Activated CD8-positive, alpha-beta T cell treated with anti-CD3 and anti-CD28 coated beads for 36 hours (primary cell): ENCODE results near the gene PACRG. TPM values are rescaled to one million over a fixed set of nuclear protein-coding genes. Genes with fewer than 3 reads are reported as not detected.

Source experiments
- ATAC-seq: fragments of 200-7000 bp; cut with Tn5 transposase; one replicate; pipeline ENCODE4 v1.10.0; 2021; ENCODE audit warnings: mild to moderate bottlenecking, moderate library complexity
- CTCF ChIA-PET: fragments of 350-600 bp; sonication (Branson Sonifier 250); formaldehyde crosslinking; loops from one replicate; lab custom pipeline; 2021; ENCODE audit warnings: antibody characterized with exemption; lab: Charles Lee
- POLR2A ChIA-PET: fragments of 350-600 bp; sonication (Branson Sonifier 250); formaldehyde crosslinking; loops from one replicate; lab custom pipeline; 2021; ENCODE audit warnings: antibody characterized with exemption; lab: Charles Lee
- DNase-seq: peaks from one replicate; pipeline ENCODE4 v3.0.0-alpha.2; 2020
- H3K27ac Mint-ChIP-seq: one replicate; pipeline ENCODE4 v1.8.0; 2021; ENCODE audit warnings: mild to moderate bottlenecking, mixed read lengths
- H3K27me3 Mint-ChIP-seq: one replicate; pipeline ENCODE4 v1.8.0; 2021; ENCODE audit warnings: mixed read lengths
- H3K36me3 Mint-ChIP-seq: one replicate; pipeline ENCODE4 v1.8.0; 2021; ENCODE audit warnings: low read depth, mixed read lengths
- H3K4me1 Mint-ChIP-seq: one replicate; pipeline ENCODE4 v1.8.0; 2021; ENCODE audit warnings: low read depth, mixed read lengths
- H3K4me3 Mint-ChIP-seq: one replicate; pipeline ENCODE4 v1.8.0; 2021; ENCODE audit warnings: mild to moderate bottlenecking, moderate library complexity, mixed read lengths
- H3K9me3 Mint-ChIP-seq: one replicate; pipeline ENCODE4 v1.8.0; 2021; ENCODE audit warnings: mixed read lengths
- CTCF ChIP-seq: fragments of 200-600 bp; IDR thresholded peaks from one replicate; pipeline ENCODE4 v1.8.0; 2022; ENCODE audit warnings: antibody characterized with exemption, mild to moderate bottlenecking
- intact Hi-C: fragments of 100-400 bp; cut with micrococcal nuclease; formaldehyde crosslinking; loops from one replicate; pipeline ENCODE4 v1.10.0; 2022
- total RNA-seq, 2 experiments: library from RNA; stranded (reverse); gene quantifications; one replicate each; pipeline ENCODE4 v1.2.3, GENCODE V29; 2021

Gene PACRG
- total RNA-seq, 2 experiments from 2014 or later: not detected

GRCh38 chr6:162934844-162935243, 207.1 kb downstream of the PACRG start:
- TF ChIP-seq CTCF: no peak
- ATAC-seq: no peak

GRCh38 chr6:162940426-162940825, 212.7 kb downstream of the PACRG start:
- Mint-ChIP-seq H3K36me3 (no peaks in the 10 kb centered on the region), H3K9me3 (peaks cover 21% of the 10 kb centered on the region), H3K27ac (no peak overlapping the region), H3K4me3 (no peak overlapping the region), H3K4me1 (no peaks in the 10 kb centered on the region), H3K27me3 (peaks cover 1% of the 10 kb centered on the region)
- intact Hi-C loops: no loop called here
- CTCF ChIA-PET: no interaction called here
- TF ChIP-seq CTCF: no peak
- DNase-seq (no peak), ATAC-seq (no peak)
- POLR2A ChIA-PET: no interaction called here

More at GRCh38 chr6:162934844-162935243, 207.1 kb downstream of the PACRG start:
- CTCF ChIA-PET: no interaction called here
- Mint-ChIP-seq H3K36me3 (no peaks in the 10 kb centered on the region), H3K27ac (no peak overlapping the region), H3K4me3 (no peak overlapping the region), H3K27me3 (no peaks in the 10 kb centered on the region), H3K9me3 (peaks cover 17% of the 10 kb centered on the region), H3K4me1 (no peaks in the 10 kb centered on the region)
- DNase-seq: no peak
- intact Hi-C loops: no loop called here
- POLR2A ChIA-PET: no interaction called here

GRCh38 chr6:162941128-162941527, 213.4 kb downstream of the PACRG start:
- ChIA-PET POLR2A (no interaction called here), CTCF (no interaction called here)
- peaks cover 1% of the 10 kb centered on the region for H3K27me3 Mint-ChIP-seq
- H3K4me3 Mint-ChIP-seq: no peak overlapping the region
- ATAC-seq (no peak), DNase-seq (no peak)
- no peaks in the 10 kb centered on the region for H3K4me1 Mint-ChIP-seq
- TF ChIP-seq CTCF: no peak
- H3K36me3 Mint-ChIP-seq: no peaks in the 10 kb centered on the region
- intact Hi-C loops: no loop called here
- peaks cover 24% of the 10 kb centered on the region for H3K9me3 Mint-ChIP-seq
- H3K27ac Mint-ChIP-seq: no peak overlapping the region

- TF ChIP-seq CTCF: no peak
- ATAC-seq: no peak
- ChIA-PET CTCF (no interaction called here), POLR2A (no interaction called here)
- Mint-ChIP-seq H3K4me3 (no peak overlapping the region), H3K9me3 (peaks cover 28% of the 10 kb centered on the region), H3K27ac (no peak overlapping the region), H3K4me1 (no peaks in the 10 kb centered on the region), H3K36me3 (no peaks in the 10 kb centered on the region), H3K27me3 (peaks cover 1% of the 10 kb centered on the region)
- intact Hi-C loops: no loop called here
- DNase-seq: no peak
These were observed 215.1 kb downstream of the PACRG start for GRCh38 chr6:162942866-162943265.

- DNase-seq: no peak
These were observed 215.6 kb downstream of the PACRG start for GRCh38 chr6:162943369-162943768.

More at GRCh38 chr6:162943369-162943768, 215.6 kb downstream of the PACRG start:
- ChIA-PET CTCF (no interaction called here), POLR2A (no interaction called here)
- intact Hi-C loops: no loop called here
- Mint-ChIP-seq H3K36me3 (no peaks in the 10 kb centered on the region), H3K4me3 (no peak overlapping the region), H3K27me3 (peaks cover 1% of the 10 kb centered on the region), H3K4me1 (no peaks in the 10 kb centered on the region), H3K9me3 (peaks cover 28% of the 10 kb centered on the region), H3K27ac (no peak overlapping the region)
- no peak for ATAC-seq
- no peak for TF ChIP-seq CTCF
